ENCODE results near the gene FBXO40. TPM values are rescaled to one million over a fixed set of nuclear protein-coding genes. Genes with fewer than 3 reads are reported as not detected.
A peak's percentile ranks its signal among the peaks of the same experiment; 100 is the strongest.

FBXO40 gene
- total and polyA plus RNA-seq, 9 of the 15 experiments (the other 6 are each of a cell fraction or from before 2014, with no cell fraction given) = 0.01 to 0.05 (median 0.04) TPM; not detected in 3

DNA sequence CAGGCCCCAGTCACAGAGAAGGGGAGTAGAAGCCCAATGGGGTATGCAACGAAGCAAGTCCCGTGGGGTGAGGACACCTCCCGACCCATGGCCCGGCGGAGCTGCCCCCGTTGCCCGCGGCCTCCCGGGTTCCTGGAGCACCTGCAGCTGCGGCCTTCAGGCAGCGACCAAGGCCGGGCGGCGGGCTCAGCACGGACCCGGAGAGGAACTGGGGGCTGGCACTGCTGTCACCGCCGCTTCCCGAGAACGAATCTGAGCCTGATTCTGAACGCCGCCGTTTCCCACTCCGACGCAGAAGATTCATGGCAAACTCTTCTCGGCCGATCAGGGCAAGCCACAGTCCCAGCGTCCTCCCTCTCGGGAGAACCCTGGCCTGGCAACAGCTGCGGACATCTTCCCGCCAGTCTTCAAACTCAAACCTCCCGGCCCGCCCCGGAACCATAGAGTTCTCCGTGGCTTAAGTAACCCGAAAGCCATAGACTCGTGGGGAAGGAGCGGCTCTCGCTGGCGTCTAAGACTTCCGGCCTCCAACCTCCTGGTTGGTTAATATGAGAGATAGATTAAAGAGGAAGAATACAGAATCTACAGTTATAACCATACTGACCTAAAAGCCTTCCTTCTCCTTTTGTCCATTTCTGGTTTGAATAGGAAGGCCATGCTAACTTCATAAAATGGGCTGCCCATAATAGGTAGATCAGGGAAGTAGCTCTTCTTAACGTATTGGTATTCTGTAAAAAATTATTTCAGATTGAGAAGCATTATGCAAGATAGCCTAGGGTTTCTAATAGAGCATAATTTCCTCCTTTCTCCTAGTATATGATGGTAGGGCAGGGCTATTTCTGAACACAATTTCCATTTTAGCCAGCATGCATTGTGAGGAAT lies 47.4 kb upstream of the FBXO40 start, which contains the start of gene POLQ (continued):
- TF ChIP-seq, protein P1, sequence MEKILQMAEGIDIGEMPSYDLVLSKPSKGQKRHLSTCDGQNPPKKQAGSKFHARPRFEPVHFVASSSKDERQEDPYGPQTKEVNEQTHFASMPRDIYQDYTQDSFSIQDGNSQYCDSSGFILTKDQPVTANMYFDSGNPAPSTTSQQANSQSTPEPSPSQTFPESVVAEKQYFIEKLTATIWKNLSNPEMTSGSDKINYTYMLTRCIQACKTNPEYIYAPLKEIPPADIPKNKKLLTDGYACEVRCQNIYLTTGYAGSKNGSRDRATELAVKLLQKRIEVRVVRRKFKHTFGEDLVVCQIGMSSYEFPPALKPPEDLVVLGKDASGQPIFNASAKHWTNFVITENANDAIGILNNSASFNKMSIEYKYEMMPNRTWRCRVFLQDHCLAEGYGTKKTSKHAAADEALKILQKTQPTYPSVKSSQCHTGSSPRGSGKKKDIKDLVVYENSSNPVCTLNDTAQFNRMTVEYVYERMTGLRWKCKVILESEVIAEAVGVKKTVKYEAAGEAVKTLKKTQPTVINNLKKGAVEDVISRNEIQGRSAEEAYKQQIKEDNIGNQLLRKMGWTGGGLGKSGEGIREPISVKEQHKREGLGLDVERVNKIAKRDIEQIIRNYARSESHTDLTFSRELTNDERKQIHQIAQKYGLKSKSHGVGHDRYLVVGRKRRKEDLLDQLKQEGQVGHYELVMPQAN (IDR thresholded peaks at IDR 0.05; ENCODE audit: borderline replicate concordance) = peak; percentile 85
- TF ChIP-seq GTF2F1 (IDR thresholded peaks at IDR 0.05; ENCODE audit: low read depth, low read length) (no peak), MEF2D (tag; conservative IDR thresholded peaks at IDR 0.05; ENCODE audit: low read depth) (no peak), HDAC6 (IDR thresholded peaks at IDR 0.05; ENCODE audit: low read depth, low read length) (no peak), ADNP (tag; IDR thresholded peaks at IDR 0.05) (no peak), MAFG (tag; conservative IDR thresholded peaks at IDR 0.05) (no peak), ZNF24 (IDR thresholded peaks at IDR 0.05) (no peak), HSF4 (CRISPR knock-in tag; IDR thresholded peaks at IDR 0.05; ENCODE audit: borderline replicate concordance) (no peak), EGR1 (conservative IDR thresholded peaks at IDR 0.05) (no peak), SPI1 (IDR thresholded peaks at IDR 0.05; ENCODE audit: borderline replicate concordance, low read depth, low read length) (no peak), ZNF263 (CRISPR knock-in tag; IDR thresholded peaks at IDR 0.05; ENCODE audit: borderline replicate concordance) (no peak), CREB1 (IDR thresholded peaks at IDR 0.05) (no peak; the same call in 1 of the 2 replicates), CREB1 (CRISPR knock-in tag; IDR thresholded peaks at IDR 0.05) (no peak), RBM34 (IDR thresholded peaks at IDR 0.05; ENCODE audit: borderline replicate concordance, insufficient read depth, low read length) (no peak), ZC3H8 (IDR thresholded peaks at IDR 0.05) (no peak), SOX6 (IDR thresholded peaks at IDR 0.05) (no peak), NR3C1 (CRISPR knock-in tag; IDR thresholded peaks at IDR 0.05) (no peak), ZNF551 (CRISPR knock-in tag; IDR thresholded peaks at IDR 0.05) (no peak)
- TF ChIP-seq, protein P2, sequence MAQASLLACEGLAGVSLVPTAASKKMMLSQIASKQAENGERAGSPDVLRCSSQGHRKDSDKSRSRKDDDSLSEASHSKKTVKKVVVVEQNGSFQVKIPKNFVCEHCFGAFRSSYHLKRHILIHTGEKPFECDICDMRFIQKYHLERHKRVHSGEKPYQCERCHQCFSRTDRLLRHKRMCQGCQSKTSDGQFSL (CRISPR knock-in tag; IDR thresholded peaks at IDR 0.05) = no peak
- TF ChIP-seq, protein P2 (tag; IDR thresholded peaks at IDR 0.05) = no peak
- TF ChIP-seq, protein P3, sequence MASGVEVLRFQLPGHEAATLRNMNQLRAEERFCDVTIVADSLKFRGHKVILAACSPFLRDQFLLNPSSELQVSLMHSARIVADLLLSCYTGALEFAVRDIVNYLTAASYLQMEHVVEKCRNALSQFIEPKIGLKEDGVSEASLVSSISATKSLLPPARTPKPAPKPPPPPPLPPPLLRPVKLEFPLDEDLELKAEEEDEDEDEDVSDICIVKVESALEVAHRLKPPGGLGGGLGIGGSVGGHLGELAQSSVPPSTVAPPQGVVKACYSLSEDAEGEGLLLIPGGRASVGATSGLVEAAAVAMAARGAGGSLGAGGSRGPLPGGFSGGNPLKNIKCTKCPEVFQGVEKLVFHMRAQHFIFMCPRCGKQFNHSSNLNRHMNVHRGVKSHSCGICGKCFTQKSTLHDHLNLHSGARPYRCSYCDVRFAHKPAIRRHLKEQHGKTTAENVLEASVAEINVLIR (CRISPR knock-in tag; IDR thresholded peaks at IDR 0.05) = no peak
- TF ChIP-seq, protein P4, sequence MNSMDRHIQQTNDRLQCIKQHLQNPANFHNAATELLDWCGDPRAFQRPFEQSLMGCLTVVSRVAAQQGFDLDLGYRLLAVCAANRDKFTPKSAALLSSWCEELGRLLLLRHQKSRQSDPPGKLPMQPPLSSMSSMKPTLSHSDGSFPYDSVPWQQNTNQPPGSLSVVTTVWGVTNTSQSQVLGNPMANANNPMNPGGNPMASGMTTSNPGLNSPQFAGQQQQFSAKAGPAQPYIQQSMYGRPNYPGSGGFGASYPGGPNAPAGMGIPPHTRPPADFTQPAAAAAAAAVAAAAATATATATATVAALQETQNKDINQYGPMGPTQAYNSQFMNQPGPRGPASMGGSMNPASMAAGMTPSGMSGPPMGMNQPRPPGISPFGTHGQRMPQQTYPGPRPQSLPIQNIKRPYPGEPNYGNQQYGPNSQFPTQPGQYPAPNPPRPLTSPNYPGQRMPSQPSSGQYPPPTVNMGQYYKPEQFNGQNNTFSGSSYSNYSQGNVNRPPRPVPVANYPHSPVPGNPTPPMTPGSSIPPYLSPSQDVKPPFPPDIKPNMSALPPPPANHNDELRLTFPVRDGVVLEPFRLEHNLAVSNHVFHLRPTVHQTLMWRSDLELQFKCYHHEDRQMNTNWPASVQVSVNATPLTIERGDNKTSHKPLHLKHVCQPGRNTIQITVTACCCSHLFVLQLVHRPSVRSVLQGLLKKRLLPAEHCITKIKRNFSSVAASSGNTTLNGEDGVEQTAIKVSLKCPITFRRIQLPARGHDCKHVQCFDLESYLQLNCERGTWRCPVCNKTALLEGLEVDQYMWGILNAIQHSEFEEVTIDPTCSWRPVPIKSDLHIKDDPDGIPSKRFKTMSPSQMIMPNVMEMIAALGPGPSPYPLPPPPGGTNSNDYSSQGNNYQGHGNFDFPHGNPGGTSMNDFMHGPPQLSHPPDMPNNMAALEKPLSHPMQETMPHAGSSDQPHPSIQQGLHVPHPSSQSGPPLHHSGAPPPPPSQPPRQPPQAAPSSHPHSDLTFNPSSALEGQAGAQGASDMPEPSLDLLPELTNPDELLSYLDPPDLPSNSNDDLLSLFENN (IDR thresholded peaks at IDR 0.05; ENCODE audit: low read depth in 2 of 2, low read length in 2 of 2) = no peak
